ENCODE measurements around the gene PCBP3.

- no peak for TF ChIP-seq CTCF (IDR thresholded peaks at IDR 0.05)
- no peak for TF ChIP-seq POLR2AphosphoS5 (IDR thresholded peaks at IDR 0.05; ENCODE audit: low read depth, low read length)
These were observed 8.9 kb upstream of the PCBP3 start for GRCh38 chr21:45634511-45635183.

All from Panc1 (cell line).